GM10248 (cell line): Measurements from ENCODE around the gene TMEM219.

Source experiments
- CTCF ChIA-PET: fragments of 300-600 bp; sonication (Branson Sonifier 250); formaldehyde crosslinking; extraction: SDS; loops from one replicate; lab custom pipeline; 2021; ENCODE audit warnings: antibody characterized with exemption; lab: Yijun Ruan, JAX
- POLR2A ChIA-PET: fragments of 350-650 bp; sonication (Branson Sonifier 250); formaldehyde crosslinking; extraction: SDS; loops from one replicate; lab custom pipeline; 2020; ENCODE audit warnings: antibody characterized with exemption; lab: Yijun Ruan, JAX
- DNase-seq: peaks from one replicate; pipeline ENCODE4 v3.0.0; 2012; ENCODE audit errors: extremely low spot score
- CTCF ChIP-seq: IDR thresholded peaks from 2 replicates; pipeline ENCODE4 v1.5.1; 2012; ENCODE audit warnings: mild to moderate bottlenecking, low read depth; ENCODE audit errors: extremely low read depth, missing control alignments, control extremely low read depth

The TMEM219 gene

DNA sequence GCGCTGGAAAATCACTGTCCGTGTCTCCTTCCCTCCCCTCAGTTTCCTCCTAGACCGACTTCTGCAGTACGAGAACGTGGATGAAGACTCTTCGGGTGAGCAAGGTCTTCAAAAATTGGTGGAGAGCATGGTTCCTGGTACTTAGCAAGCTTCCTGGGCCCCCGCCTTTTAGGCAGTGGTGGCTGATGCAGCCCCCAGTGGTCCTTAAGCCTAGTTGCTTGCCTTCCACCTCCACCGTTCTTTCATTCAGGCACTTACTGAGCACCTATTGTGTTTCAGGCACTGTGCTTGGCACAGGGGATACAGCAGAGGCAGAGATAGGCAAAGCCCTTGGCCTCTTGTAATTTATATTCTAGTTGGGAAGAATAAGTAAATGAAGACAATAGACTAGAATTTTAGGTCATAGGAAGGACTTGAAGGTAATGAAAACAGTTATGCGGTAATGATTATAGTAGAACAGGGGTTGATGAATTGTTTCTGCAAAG, 34.9 kb downstream of the TMEM219 start:
- TF ChIP-seq CTCF, result no peak
- no peak for DNase-seq
- CTCF ChIA-PET, result interaction anchor here (0.7 to 2.2 kb wide), 6 partner anchors 9 to 207 kb away, joined by 3 to 8 read pairs (median 4); partner anchors contain the start of genes KCTD13, KIF22 and TLCD3B
- POLR2A ChIA-PET, result no interaction called here

DNA sequence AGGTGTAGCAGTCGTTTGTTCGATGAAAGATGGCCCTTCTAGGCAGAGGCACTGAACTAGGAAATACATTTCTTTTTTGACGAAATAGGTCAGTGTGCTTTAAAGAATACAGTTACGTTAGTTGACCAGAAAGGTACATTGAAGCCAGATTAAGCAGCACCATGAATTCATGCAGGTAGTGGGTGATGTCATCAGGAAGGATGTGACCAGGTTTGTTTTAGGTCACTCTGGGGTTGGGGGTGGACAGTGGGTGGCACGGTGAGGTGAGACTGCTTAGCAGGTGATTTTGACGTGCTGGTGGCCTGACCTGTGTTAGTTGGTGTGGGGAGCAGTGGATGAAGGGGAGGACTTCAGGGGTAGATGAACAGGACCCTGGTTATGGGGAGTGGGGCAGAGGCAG, 37.7 kb downstream of the TMEM219 start:
- TF ChIP-seq CTCF, result no peak
- CTCF ChIA-PET, result interaction anchor here (1.7 kb wide), 1 partner anchor 32 kb away, joined by 5 read pairs; the partner anchor contains the start of gene TLCD3B
- no peak for DNase-seq
- POLR2A ChIA-PET, result no interaction called here

DNA sequence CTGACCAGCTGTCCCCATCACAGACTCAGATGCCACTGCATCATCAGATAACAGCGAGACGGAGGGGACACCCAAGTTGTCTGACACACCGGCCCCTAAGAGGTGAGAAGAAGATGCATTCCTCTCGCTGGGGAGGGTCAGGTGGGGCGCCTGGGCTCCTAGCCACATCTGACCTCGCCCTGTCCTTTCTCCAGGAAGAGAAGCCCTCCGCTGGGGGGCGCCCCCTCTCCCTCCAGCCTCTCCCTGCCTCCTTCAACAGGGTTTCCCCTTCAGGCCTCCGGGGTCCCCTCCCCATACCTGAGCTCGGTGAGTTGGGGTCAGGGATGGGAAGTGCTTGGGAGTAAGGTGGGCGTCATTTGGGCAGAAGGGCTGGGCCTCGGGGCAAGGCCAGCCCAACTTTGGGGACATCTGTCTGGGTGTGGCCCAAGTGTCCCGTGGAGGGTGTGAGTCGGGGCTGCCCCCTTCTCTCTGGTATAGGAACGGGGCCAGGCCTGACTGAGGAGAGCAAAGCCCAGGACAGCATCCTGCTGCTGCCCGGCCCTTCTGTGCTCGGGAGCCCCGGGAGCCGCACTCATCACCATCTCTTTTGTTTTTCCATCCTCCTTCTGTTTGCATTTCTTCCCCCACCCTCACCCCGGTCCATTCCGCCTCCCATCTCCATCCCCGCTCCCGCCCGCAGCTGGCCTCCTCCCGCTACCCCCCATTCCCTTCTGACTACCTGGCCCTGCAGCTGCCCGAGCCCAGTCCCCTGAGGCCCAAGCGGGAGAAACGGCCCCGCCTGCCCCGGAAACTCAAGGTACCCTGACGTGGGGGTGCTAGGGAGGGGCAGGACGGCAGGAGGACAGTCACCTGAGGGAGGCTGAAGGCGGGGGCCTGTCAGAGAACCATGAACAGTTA, 39.1 kb downstream of the TMEM219 start:
- no peak for TF ChIP-seq CTCF
- POLR2A ChIA-PET, result no interaction called here
- CTCF ChIA-PET, result interaction anchor here (1.7 kb wide), 1 partner anchor 31 kb away, joined by 5 read pairs; the partner anchor contains the start of gene TLCD3B
- DNase-seq, result no peak

DNA sequence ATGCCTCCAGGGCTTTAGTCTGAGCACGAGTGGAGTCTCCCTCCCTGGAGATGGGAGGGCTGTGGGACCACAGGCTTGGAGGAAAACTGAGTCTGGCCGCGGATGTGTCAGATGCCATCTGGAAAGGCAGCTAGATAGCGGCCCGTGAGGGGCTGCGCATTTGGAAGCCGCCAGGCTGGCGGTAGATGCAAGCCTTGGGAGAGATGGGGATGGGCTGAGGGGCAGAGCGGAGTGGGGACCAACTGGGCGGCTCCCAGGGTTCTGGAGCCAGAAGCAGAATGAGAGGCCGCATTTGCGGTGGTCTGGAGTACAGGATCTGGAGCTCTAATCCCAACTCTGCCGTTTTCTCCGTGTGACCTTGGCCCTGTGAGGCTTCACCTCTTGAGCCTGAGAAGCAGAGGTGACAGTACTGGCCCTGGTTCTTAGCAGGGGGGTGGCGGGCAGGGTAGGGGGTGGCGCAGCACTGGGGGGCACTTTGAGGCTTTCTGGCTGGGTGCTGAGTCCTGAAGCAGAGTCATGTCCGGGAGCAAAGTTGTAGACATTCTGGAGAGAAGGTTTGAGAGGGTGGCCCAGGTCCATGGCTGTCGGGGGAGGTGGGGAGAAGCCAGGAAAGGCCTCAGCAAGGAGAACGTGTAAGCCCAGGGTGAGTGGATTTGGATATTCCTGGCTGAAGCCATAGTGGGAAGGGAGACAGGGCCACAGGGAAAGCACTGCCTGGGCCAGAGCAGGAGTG, 40.9 kb downstream of the TMEM219 start:
- POLR2A ChIA-PET, result no interaction called here
- CTCF ChIA-PET, result interaction anchor here (0.8 kb wide), 1 partner anchor 30 kb away, joined by 3 read pairs; no protein-coding TSS in a partner anchor
- no peak for DNase-seq
- TF ChIP-seq CTCF, result no peak

DNA sequence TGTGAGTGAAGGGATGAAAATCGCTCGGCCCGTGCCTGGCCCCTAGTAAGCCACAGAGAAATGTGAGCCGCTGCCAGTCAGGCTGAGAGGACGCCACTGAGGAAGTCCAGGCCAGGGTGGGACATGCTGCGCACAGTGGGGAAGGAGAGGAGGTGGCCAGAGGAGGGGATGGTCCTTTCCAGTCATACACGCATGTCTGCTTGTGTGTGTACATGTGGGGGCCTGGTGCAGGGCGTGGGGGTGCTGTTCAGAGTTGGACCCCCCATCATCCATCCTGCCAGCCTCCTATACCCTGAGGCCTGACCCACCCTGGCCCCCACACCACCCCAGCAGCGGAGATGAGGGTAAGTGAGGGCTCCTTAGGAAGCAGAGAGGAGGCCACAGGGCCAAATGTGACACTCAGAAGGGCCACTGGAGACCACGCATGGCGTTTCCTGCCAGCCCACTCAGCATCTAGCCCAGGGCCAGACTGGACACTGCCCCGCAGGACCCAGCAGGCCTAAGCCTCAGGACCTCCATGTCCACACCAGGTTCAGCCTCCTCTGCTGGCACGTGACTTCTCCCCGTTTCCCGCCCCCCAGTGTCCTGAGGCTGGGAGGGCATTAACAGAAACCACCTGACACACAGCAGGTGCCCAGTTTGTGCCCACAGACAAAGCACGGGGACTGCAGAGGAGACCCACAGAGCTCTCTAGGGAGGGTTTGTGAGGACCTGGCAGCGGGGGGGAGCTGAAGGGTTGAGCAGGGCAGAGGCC, 42.0 kb downstream of the TMEM219 start:
- ChIA-PET CTCF (interaction anchor here (0.5 to 2.1 kb wide), 5 partner anchors 11 to 302 kb away, joined by 3 to 11 read pairs (median 3); partner anchors contain the start of genes KCTD13 and TAOK2), POLR2A (no interaction called here)
- TF ChIP-seq CTCF, result no peak
- DNase-seq, result no peak
